WTC11 (cell line): ENCODE data around the gene CCL26. TPM values are rescaled to one million over a fixed set of nuclear protein-coding genes. Genes with fewer than 3 reads are reported as not detected.
A peak's percentile ranks its signal among the peaks of the same experiment; 100 is the strongest.

Source experiments
- ATAC-seq: fragments of 200-7000 bp; cut with Tn5 transposase; 2 replicates; pipeline ENCODE4 v1.10.0; 2021; ENCODE audit warnings: mild to moderate bottlenecking, moderate library complexity
- CTCF ChIA-PET: fragments of 300-600 bp; sonication (Branson Sonifier 250); formaldehyde crosslinking; loops from one replicate; lab custom pipeline; 2021; ENCODE audit warnings: antibody characterized with exemption; lab: Charles Lee
- POLR2A ChIA-PET: fragments of 350-600 bp; sonication (Branson Sonifier 250); formaldehyde crosslinking; loops from one replicate; lab custom pipeline; 2021; ENCODE audit warnings: antibody characterized with exemption; lab: Charles Lee
- DNase-seq: peaks from one replicate; pipeline ENCODE4 v3.0.0; 2021; ENCODE audit warnings: low spot score
- H3K27ac Mint-ChIP-seq: 2 replicates; pipeline ENCODE4 v1.8.0; 2021; ENCODE audit warnings: mixed read lengths
- H3K27me3 Mint-ChIP-seq: 2 replicates; pipeline ENCODE4 v1.8.0; 2021; ENCODE audit warnings: low read depth, mild to moderate bottlenecking, moderate library complexity, mixed read lengths
- H3K36me3 Mint-ChIP-seq: 2 replicates; pipeline ENCODE4 v1.8.0; 2021; ENCODE audit warnings: mixed read lengths
- H3K4me1 Mint-ChIP-seq: 2 replicates; pipeline ENCODE4 v1.8.0; 2022; ENCODE audit warnings: mixed read lengths
- H3K4me3 Mint-ChIP-seq: 2 replicates; pipeline ENCODE4 v1.8.0; 2021; ENCODE audit warnings: mild to moderate bottlenecking, moderate library complexity, mixed read lengths
- H3K9me3 Mint-ChIP-seq: 2 replicates; pipeline ENCODE4 v1.8.0; 2021; ENCODE audit warnings: mixed read lengths
- CREB1 ChIP-seq: sonication (generic); formaldehyde crosslinking; IDR thresholded peaks from 2 replicates; pipeline ENCODE4 v1.8.0; 2023; ENCODE audit warnings: mild to moderate bottlenecking, missing genetic modification reagents
- FOXK1 ChIP-seq: sonication (generic); formaldehyde crosslinking; IDR thresholded peaks from 2 replicates; pipeline ENCODE4 v1.8.0; 2022; ENCODE audit warnings: mild to moderate bottlenecking, moderate library complexity, missing genetic modification reagents
- NFYB ChIP-seq: sonication (generic); formaldehyde crosslinking; conservative IDR thresholded peaks from 2 replicates; pipeline ENCODE4 v1.8.0; 2022; ENCODE audit warnings: low read depth, missing genetic modification reagents
- TEAD4 ChIP-seq: sonication (generic); formaldehyde crosslinking; IDR thresholded peaks from 2 replicates; pipeline ENCODE4 v1.8.0; 2022; ENCODE audit warnings: mild to moderate bottlenecking, missing genetic modification reagents
- ZNF416 ChIP-seq: fragments of 250-450 bp; sonication (Bioruptor Pico); IDR thresholded peaks from 2 replicates; pipeline ENCODE4 v1.9.0; 2021; ENCODE audit warnings: mild to moderate bottlenecking, inconsistent platforms
- ZNF671 ChIP-seq: fragments of 250-450 bp; sonication (Bioruptor Pico); IDR thresholded peaks from 2 replicates; pipeline ENCODE4 v1.8.0; 2021; ENCODE audit warnings: mild to moderate bottlenecking
- total RNA-seq: library from RNA; stranded (reverse); gene quantifications from 3 replicates; pipeline ENCODE4 v1.2.3, GENCODE V29; 2021

The CCL26 gene
- total RNA-seq, 1 experiment from 2014 or later = 9.8 TPM

DNA sequence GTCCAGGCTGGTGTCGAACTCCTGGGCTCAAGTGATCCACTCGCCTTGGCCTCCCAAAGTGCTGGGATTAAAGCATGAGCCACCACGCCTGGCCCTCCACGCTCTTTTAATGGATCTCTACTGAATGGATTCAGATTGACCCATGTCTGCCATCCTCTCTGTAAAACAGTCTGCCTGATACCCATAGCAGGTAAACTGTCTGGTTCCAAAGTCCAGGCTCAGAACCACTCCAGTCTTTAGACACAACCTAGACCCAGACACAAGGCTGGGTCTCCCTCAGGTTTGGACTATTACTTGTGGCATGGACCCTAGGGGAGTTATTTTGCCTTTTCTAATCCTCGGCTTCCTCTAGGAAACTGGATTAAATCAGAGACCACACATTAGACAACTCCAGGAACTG, 52.4 kb downstream of the CCL26 start:
- TF ChIP-seq FOXK1 (CRISPR knock-in tag) = no peak
- no peak for TF ChIP-seq ZNF671 (CRISPR knock-in tag)
- TF ChIP-seq ZNF416 (CRISPR knock-in tag) = no peak
- TF ChIP-seq NFYB = no peak
- no peak for TF ChIP-seq CREB1 (CRISPR knock-in tag)
- no peak for TF ChIP-seq TEAD4 (CRISPR knock-in tag)
- Mint-ChIP-seq H3K36me3 (no peaks in the 10 kb centered on the region), H3K27me3 (no peaks in the 10 kb centered on the region), H3K9me3 (0 out of 2 replicates have a peak, but pooled peaks cover 3% of the 10 kb centered on the region), H3K4me3 (no peak overlapping the region), H3K27ac (peak overlapping the region; percentile 2; the same call in 1 of the 2 replicates), H3K4me1 (no peaks in the 10 kb centered on the region)
- POLR2A ChIA-PET = no interaction called here
- CTCF ChIA-PET = no interaction called here
- ATAC-seq (no peak), DNase-seq (no peak)

Other genes starting within 250 kb of the CCL26 start
- 75.8 to 86.3 TPM (median 85.0 TPM) in 3 replicates for gene HIP1, start 33.3 kb downstream of the CCL26 start, total RNA-seq
- not detected in 3 replicates for gene CCL24, start 41.6 kb upstream of the CCL26 start, total RNA-seq
- 31.4 to 35.5 TPM (median 34.3 TPM) in 3 replicates for gene RHBDD2, start 106.8 kb upstream of the CCL26 start, total RNA-seq
- 151 to 178 TPM (median 169 TPM) in 3 replicates for gene POR, start 142.9 kb upstream of the CCL26 start, total RNA-seq
- 20.1 to 23.0 TPM (median 21.9 TPM) in 3 replicates for gene TMEM120A, start 222.4 kb upstream of the CCL26 start, total RNA-seq